ENCODE measurements around the gene GBA3. TPM values are rescaled to one million over a fixed set of nuclear protein-coding genes. Genes with fewer than 3 reads are reported as not detected.

The GBA3 gene
- total and polyA plus RNA-seq, 2 experiments from 2014 or later, result not detected

- TF ChIP-seq ZNF462 (CRISPR knock-in tag; IDR thresholded peaks at IDR 0.05) (no peak), CREB1 (CRISPR knock-in tag; IDR thresholded peaks at IDR 0.05; ENCODE audit: low read depth) (no peak), CTCF (conservative IDR thresholded peaks at IDR 0.05; ENCODE audit: low read depth in 2 of 2) (no peak), NANOG (IDR thresholded peaks at IDR 0.05; ENCODE audit: borderline replicate concordance) (no peak)
Measured at GRCh38 chr4:22730021-22730420, 37.3 kb downstream of the GBA3 start (continued).

- peaks cover 6% of the 10 kb centered on the region; the same call in 2 of the 3 replicates for H3K4me1 Mint-ChIP-seq
- no peak overlapping the region for H3K4me3 ChIP-seq
- H3K4me2 ChIP-seq, result no peak overlapping the region
- no peak overlapping the region for H3K27ac ChIP-seq (ENCODE audit: low read depth)
- H3K79me2 ChIP-seq (replicated peaks; ENCODE audit: insufficient read depth), result no peaks in the 10 kb centered on the region
- no peak overlapping the region for H3K27ac Mint-ChIP-seq
- no peaks in the 10 kb centered on the region for H3K27me3 Mint-ChIP-seq (ENCODE audit: insufficient read depth, low read depth, poor library complexity)
- no peak overlapping the region for H3K4me3 Mint-ChIP-seq
- H2AFZ ChIP-seq, result no peak overlapping the region
- peaks cover 6% of the 10 kb centered on the region; the same call in 1 of the 2 replicates for H3K9me2 ChIP-seq (ENCODE audit: insufficient read depth)
- H3K4me1 ChIP-seq (ENCODE audit: insufficient read depth), result 0 out of 2 replicates have a peak, but pooled peaks cover 3% of the 10 kb centered on the region
- no peak for ATAC-seq
- no peaks in the 10 kb centered on the region for H3K36me3 ChIP-seq (ENCODE audit: insufficient read depth)
- H3K9me3 Mint-ChIP-seq, result no peaks in the 10 kb centered on the region
- H4K20me1 ChIP-seq (replicated peaks; ENCODE audit: insufficient read depth), result no peaks in the 10 kb centered on the region
- DNase-seq (ENCODE audit: low spot score), result no peak
- no peaks in the 10 kb centered on the region for H3K27me3 ChIP-seq (ENCODE audit: insufficient read depth)
- H3F3A ChIP-seq (replicated peaks; ENCODE audit: low read depth), result no peaks in the 10 kb centered on the region
- no peaks in the 10 kb centered on the region for H3K36me3 Mint-ChIP-seq (ENCODE audit: low read depth)
- TF ChIP-seq ZNF462 (CRISPR knock-in tag; IDR thresholded peaks at IDR 0.05), result no peak
- TF ChIP-seq NANOG (IDR thresholded peaks at IDR 0.05; ENCODE audit: borderline replicate concordance), result no peak
- TF ChIP-seq CREB1 (CRISPR knock-in tag; IDR thresholded peaks at IDR 0.05; ENCODE audit: low read depth), result no peak
- no peak for TF ChIP-seq ZNF331 (CRISPR knock-in tag; IDR thresholded peaks at IDR 0.05; ENCODE audit: low read depth)
- TF ChIP-seq JUNB (IDR thresholded peaks at IDR 0.05; ENCODE audit: unreplicated experiment), result no peak
- no peak for TF ChIP-seq ZNF114 (CRISPR knock-in tag; IDR thresholded peaks at IDR 0.05)
Measured at GRCh38 chr4:22733816-22734215, 41.1 kb downstream of the GBA3 start.
